HFFc6 (cell line): ENCODE measurements around the gene INSL3. TPM values are rescaled to one million over a fixed set of nuclear protein-coding genes. Genes with fewer than 3 reads are reported as not detected.

ENCODE experiments used
- DNase-seq: peaks from one replicate; pipeline ENCODE4 v3.0.0-alpha.2; 2018
- H3K27ac Mint-ChIP-seq: 2 replicates; pipeline ENCODE4 v1.8.0; 2020; ENCODE audit warnings: mild to moderate bottlenecking, mixed read lengths
- H3K27me3 Mint-ChIP-seq: 2 replicates; pipeline ENCODE4 v1.8.0; 2021; ENCODE audit warnings: mild to moderate bottlenecking, moderate library complexity, mixed read lengths; ENCODE audit not compliant: insufficient read depth
- H3K36me3 Mint-ChIP-seq: 2 replicates; pipeline ENCODE4 v1.8.0; 2021; ENCODE audit warnings: low read depth, mixed read lengths
- H3K4me1 Mint-ChIP-seq: 2 replicates; pipeline ENCODE4 v1.8.0; 2020; ENCODE audit warnings: low read depth, mixed read lengths
- H3K4me3 Mint-ChIP-seq: 2 replicates; pipeline ENCODE4 v1.8.0; 2020; ENCODE audit warnings: mild to moderate bottlenecking, moderate library complexity, mixed read lengths
- H3K9me3 Mint-ChIP-seq: 2 replicates; pipeline ENCODE4 v1.8.0; 2020; ENCODE audit warnings: mild to moderate bottlenecking, mixed read lengths
- CTCF ChIP-seq: fragments of 200-600 bp; sonication (generic); IDR thresholded peaks from 2 replicates; pipeline ENCODE4 v1.5.0; 2021; ENCODE audit warnings: antibody characterized with exemption, mild to moderate bottlenecking
- total RNA-seq, 6 experiments: library from RNA; stranded (reverse); fragmentation: NEBNext Ultra II Directional; extraction: Animal tissue kit (Norgen Biotek cat#: 25700); gene quantifications; 2 replicates in 1 of 6; 3 replicates in 5 of 6; pipeline ENCODE4 v1.2.3, GENCODE V29; 2021

The INSL3 gene
- total RNA-seq, 6 experiments from 2014 or later = not detected

- Mint-ChIP-seq H3K4me1 (no peaks in the 10 kb centered on the region), H3K36me3 (no peaks in the 10 kb centered on the region), H3K27ac (no peak overlapping the region), H3K9me3 (no peaks in the 10 kb centered on the region), H3K4me3 (no peak overlapping the region), H3K27me3 (peaks cover 8% of the 10 kb centered on the region)
- TF ChIP-seq CTCF = peak; percentile 82
- DNase-seq = peak; percentile 34
Observed at GRCh38 chr19:17775245-17775927, 45.9 kb downstream of the INSL3 start.

GRCh38 chr19:17772172-17772571, 49.1 kb downstream of the INSL3 start:
- Mint-ChIP-seq H3K27me3 (peaks cover 12% of the 10 kb centered on the region), H3K9me3 (no peaks in the 10 kb centered on the region), H3K36me3 (no peaks in the 10 kb centered on the region), H3K4me3 (no peak overlapping the region), H3K27ac (no peak overlapping the region), H3K4me1 (no peaks in the 10 kb centered on the region)
- peak; percentile 37 for DNase-seq
- no peak for TF ChIP-seq CTCF

- Mint-ChIP-seq H3K27ac (no peak overlapping the region), H3K9me3 (no peaks in the 10 kb centered on the region), H3K4me3 (no peak overlapping the region), H3K4me1 (peaks cover 8% of the 10 kb centered on the region), H3K36me3 (no peaks in the 10 kb centered on the region), H3K27me3 (peaks cover 12% of the 10 kb centered on the region)
- no peak for TF ChIP-seq CTCF
- DNase-seq = no peak
Observed at GRCh38 chr19:17770613-17771012, 50.7 kb downstream of the INSL3 start.

- H3K36me3 Mint-ChIP-seq = no peaks in the 10 kb centered on the region
- no peak overlapping the region for H3K27ac Mint-ChIP-seq
- H3K4me3 Mint-ChIP-seq = no peak overlapping the region
- H3K9me3 Mint-ChIP-seq = no peaks in the 10 kb centered on the region
- DNase-seq = no peak
- peaks cover 11% of the 10 kb centered on the region for H3K27me3 Mint-ChIP-seq
- no peak for TF ChIP-seq CTCF
- peaks cover 8% of the 10 kb centered on the region for H3K4me1 Mint-ChIP-seq
Observed at GRCh38 chr19:17767559-17767958, 53.8 kb downstream of the INSL3 start.

GRCh38 chr19:17766543-17767131, 54.7 kb downstream of the INSL3 start:
- Mint-ChIP-seq H3K27ac (no peak overlapping the region), H3K9me3 (no peaks in the 10 kb centered on the region), H3K36me3 (no peaks in the 10 kb centered on the region), H3K4me3 (peak overlapping the region; percentile 56; the same call in 1 of the 2 replicates), H3K4me1 (peaks cover 8% of the 10 kb centered on the region), H3K27me3 (peaks cover 5% of the 10 kb centered on the region)
- peak; percentile 87 for TF ChIP-seq CTCF
- DNase-seq = peak; percentile 60

Other genes starting within 250 kb of the INSL3 start
- gene UNC13A, start 133.2 kb downstream of the INSL3 start, total RNA-seq = under 1 TPM; 0.07 to 0.71 (median 0.21) TPM
- 10 to 100 TPM; 56.0 to 77.9 (median 68.2) TPM for gene MAP1S, start 102.0 kb downstream of the INSL3 start, total RNA-seq
- 1 to 10 TPM in 1 of 6 experiments, under 1 TPM in 5; 0.31 to 1.1 (median 0.40) TPM for gene FCHO1, start 70.0 kb downstream of the INSL3 start, total RNA-seq
- gene B3GNT3, start 26.4 kb downstream of the INSL3 start, total RNA-seq = not detected
- gene JAK3, start 26.5 kb upstream of the INSL3 start, total RNA-seq = under 1 TPM; 0.30 to 1.00 (median 0.40) TPM
- 1,000 to 10,000 TPM; 1,774 to 2,038 (median 1,892) TPM for gene RPL18A, start 38.4 kb upstream of the INSL3 start, total RNA-seq
- not detected for gene SLC5A5, start 50.4 kb upstream of the INSL3 start, total RNA-seq
- gene CCDC124, start 111.5 kb upstream of the INSL3 start, total RNA-seq = 100 to 1,000 TPM in 4 of 6 experiments, 10 to 100 TPM in 2; 86.3 to 115 (median 103) TPM
- not detected for gene KCNN1, start 145.6 kb upstream of the INSL3 start, total RNA-seq
- gene ARRDC2, start 186.7 kb upstream of the INSL3 start, total RNA-seq = 1 to 10 TPM; 5.3 to 8.1 (median 7.0) TPM